ENCODE measurements around the gene BRINP1.

BRINP1 gene, protein sequence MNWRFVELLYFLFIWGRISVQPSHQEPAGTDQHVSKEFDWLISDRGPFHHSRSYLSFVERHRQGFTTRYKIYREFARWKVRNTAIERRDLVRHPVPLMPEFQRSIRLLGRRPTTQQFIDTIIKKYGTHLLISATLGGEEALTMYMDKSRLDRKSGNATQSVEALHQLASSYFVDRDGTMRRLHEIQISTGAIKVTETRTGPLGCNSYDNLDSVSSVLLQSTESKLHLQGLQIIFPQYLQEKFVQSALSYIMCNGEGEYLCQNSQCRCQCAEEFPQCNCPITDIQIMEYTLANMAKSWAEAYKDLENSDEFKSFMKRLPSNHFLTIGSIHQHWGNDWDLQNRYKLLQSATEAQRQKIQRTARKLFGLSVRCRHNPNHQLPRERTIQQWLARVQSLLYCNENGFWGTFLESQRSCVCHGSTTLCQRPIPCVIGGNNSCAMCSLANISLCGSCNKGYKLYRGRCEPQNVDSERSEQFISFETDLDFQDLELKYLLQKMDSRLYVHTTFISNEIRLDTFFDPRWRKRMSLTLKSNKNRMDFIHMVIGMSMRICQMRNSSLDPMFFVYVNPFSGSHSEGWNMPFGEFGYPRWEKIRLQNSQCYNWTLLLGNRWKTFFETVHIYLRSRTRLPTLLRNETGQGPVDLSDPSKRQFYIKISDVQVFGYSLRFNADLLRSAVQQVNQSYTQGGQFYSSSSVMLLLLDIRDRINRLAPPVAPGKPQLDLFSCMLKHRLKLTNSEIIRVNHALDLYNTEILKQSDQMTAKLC

DNA sequence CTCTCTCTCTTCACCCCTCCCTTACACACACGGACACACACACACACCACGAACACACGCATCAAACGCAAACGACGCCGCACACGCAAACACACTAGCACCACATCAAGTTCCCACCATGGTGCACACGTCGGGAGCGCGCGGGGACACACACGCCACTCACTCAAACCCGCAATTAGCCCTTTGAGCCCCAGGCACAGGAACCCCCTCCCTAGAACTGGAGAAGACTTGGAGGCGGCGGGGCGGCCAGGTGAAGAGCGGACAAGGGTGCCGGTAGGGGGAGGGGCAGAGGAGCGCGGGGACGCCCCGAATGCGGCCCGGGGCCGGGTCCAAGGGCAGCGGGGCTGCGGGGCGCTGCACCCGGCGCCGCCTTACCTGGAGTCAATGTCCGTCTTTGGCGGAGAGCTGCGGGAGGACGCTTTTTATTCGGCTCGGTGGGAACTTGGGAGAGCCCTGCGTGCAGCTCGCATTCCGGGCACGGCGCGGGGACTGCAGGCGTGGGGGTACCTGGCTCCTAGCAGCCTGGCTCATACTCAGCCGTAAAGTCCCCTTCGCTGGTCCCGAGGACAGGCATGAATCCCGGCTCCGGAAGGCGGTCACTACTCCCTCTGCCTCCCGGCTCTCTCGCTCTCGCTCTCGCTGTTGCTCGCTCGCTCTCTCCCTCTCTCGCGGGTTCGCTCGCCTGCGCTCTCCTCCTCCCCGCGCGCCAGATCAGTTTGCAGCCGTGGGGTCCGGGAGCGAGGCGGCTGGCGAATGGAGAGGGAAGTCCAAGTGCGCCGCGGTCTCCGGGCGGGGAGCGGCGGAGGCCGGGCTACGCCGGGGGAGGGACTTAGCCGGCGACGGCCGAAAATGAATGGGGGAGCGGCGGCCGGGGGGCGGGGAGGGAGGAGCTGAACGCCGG is at the start of gene BRINP1:
Gene BRINP1, minus strand, starts transcription at position 755 of the 901 bp plus-strand sequence. CDS start 56,080 bp downstream, outside the sequence.
- peak; percentile 69 for DNase-seq

GRCh38 chr9:119418721-119419120 is 49.5 kb upstream of the BRINP1 start:
- DNase-seq, result no peak

DNA sequence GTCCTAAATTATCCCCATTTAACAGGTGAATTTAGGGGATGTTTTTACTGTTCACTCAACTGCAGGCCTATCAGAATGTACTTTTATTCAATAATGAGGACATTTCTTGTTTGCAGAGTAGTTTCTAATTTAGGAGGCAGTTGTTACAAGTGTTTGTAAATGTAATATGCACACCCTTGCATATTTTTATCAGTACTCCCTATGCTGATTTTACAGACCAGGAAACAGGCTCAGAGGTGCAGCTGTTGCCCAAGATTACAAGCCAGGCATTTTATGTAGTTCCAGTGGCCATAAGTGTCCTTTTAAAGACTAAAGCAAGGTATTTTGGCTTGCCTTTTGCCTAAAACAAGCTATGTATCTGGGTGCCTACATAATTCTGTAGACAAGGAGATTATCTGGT is 47.6 kb upstream of the BRINP1 start:
- no peak for DNase-seq

GRCh38 chr9:119412399-119412798 is 43.2 kb upstream of the BRINP1 start:
- no peak for DNase-seq

DNA sequence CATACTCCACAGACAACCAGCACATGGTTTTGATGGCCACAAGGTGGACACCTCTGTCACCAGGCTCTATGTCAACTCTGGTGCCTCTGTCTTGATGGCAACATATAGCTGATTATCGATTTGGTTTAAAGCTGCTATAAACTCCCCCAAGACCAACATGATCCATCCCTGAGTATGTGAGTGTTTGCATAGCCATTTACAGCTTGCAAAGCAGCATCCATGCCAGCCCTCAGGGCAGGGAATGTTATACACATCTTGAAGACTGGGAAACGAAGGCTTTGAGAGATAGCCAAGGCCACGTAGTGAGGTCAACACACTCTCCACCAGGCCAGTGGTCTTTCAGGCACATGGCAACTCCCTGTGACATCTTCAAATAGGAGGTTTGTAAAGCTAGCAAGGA is 40.3 kb upstream of the BRINP1 start:
- DNase-seq, result no peak

- DNase-seq, result no peak
Observed at GRCh38 chr9:119400606-119401005, 31.4 kb upstream of the BRINP1 start.

DNA sequence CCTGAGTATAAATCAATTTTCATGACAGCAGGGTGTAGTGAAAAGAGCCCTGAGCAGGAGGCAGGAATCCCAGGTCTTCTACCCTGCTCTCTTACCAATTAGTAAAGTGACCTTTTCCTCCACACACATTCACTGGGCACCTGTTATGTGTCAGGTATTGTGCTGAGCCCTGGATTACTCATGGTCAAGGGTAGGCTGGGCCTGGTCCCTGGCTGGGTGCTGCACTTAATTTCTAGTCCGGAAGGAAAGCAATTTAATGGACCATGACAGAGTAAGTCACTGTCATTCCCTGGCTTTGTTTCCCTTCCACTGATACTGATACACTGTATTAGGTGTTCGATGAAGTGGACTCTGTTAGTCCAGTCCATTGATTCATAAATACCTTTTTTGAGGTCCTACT is 29.1 kb upstream of the BRINP1 start:
- no peak for DNase-seq

GRCh38 chr9:119391878-119392277 is 22.6 kb upstream of the BRINP1 start:
- no peak for DNase-seq

DNA sequence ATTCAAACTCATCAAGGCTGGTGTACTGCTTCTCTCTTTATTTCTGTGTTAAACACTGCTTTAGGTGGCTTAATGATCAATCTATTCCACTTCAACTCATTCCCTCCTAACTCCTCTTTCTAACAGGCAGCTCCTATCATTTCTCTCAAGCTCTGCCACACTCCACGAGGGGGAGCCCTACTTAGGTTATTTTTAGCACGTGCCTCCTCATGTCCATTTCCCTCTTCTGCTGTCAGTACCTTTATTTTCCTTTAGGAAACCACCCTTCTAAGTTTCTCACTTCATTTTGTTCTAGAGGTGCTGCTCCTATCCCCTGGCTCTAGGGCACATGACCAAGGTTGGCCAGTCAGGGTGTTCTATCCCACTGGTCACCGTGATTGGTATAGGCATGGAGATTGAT is 6.7 kb upstream of the BRINP1 start:
- no peak for DNase-seq

DNA sequence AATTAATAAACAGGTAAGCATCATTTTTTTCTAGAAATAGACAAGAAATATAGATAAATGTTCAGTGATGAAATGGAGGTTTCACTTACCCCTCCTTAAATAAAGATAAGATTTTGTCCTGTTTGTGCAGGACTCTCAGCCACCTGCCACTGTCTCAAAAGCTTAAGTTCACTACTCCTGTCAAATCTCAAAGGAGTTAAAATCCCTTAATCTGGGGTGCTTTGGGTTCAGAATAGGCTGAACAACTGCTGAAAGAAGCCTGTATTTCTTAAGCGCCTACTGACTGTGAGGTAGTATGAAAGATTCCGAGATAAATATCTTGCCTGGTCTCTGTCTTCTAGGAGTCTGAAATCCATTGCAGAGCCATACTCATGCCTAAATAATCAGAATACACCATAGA is 3.7 kb upstream of the BRINP1 start:
- DNase-seq, result no peak

GRCh38 chr9:119370816-119371215 is 1.6 kb upstream of the BRINP1 start:
- DNase-seq, result peak; percentile 73

DNA sequence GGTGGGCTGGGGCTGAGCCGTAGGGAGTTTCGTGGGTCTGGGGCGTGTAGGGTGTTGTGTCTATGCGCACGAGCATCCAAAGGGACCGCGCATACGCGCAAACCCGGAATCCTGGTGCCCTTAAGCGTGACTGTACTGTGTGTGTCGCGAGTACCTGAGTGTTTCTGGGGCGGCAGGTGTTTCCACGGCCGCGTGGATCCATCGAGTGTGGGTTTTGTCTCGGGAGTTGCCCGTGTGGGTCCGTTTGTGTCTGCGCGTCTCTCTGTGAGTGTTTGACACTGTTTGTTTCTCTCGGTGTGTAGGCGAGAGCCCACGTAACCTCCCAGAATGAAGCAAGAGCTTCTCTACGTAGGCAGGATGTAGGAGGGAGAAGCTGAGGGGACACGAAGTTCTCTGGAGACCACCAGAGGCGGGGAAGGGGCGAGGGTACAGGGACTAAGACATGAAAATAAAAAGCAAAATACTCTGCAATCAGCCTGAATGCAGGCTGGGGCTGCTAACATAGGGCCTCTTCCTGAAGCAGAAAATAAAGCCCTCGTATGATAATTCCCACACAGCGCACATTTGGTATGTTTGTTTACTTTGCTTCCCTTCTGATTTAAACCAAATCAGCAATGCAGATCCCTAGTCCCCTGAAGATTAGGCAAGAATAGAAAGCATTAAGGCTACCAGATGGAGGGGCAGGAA is 588 bp upstream of the BRINP1 start:
- DNase-seq, result no peak

DNA sequence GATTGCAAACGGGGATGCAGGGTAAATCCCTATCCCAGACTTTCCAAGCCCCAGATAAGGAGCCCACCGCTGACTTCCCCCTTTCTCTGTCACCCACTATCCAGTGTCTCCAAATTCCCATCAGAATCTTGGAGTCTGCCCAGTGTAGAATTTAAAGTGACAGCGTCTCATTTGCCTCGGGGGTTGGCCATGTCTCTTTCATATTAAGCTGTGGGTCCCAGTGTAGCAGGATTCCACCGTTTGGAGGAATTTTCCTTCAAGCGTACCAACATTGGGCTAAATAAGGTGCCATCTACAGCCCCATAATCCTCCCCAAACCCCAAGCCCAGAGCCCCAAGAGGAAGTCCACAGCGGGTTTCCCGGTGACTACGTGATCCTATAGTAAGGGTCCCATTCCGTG is 1.1 kb downstream of the BRINP1 start:
- no peak for DNase-seq

- no peak for DNase-seq
Observed at GRCh38 chr9:119367683-119368075, 1.6 kb downstream of the BRINP1 start.

DNA sequence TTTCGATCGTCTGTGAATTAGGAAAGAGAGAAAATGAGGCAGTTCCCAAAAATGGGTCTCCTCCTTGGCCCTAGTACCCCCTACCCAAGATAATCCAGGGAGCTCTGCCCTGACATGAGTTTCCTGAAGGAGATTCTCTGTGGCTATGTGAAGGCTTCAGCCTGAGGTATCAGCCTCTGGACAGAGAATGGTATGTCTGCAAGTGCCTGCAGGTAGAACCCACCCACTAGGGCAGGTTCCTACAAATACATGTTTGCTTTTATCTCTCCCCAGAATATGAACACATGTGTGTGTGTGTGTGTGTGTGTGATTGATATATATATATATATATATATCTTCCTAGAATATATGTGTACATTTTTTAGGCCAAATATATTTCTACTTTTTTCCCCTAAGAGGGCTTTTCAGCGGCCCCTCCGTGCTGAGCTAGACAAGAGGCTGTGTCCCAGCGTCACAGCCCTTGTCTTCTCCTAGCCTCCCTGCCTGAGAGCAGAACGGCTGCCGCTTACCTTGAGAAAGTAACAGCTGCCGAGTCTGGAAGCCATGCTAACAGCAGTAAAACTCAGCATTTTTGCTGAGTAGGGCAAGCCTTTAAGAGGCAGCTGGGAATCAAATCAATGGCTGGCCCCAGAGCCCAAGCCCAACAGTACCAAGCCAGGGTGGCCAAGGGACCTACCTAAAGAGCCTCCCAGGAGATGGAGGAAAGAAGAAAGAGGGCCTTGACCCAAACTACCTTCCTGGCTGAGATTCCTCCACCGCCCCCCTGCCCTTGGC is 2.1 kb downstream of the BRINP1 start:
- no peak for DNase-seq

GRCh38 chr9:119365291-119366027 is 3.8 kb downstream of the BRINP1 start:
- DNase-seq, result no peak

DNA sequence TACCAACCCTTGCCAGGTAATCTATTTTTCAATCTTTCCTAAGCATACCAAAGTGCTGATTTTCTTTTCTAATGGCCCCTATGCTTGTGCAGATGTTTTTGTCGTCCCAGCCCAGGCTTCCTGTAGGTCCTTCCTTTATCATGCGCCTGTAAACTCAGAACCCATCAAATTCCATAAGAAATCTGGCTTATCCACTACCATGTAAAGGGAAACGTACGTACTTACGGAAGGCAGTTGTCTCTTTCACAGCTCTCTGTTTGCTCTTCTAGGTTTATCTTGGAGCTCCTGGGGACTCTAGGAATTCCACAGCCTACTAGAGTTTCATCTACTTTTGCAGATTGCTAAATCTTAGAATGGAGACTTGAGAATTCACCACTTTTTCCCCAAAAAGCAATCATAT is 9.0 kb downstream of the BRINP1 start:
- no peak for DNase-seq

DNA sequence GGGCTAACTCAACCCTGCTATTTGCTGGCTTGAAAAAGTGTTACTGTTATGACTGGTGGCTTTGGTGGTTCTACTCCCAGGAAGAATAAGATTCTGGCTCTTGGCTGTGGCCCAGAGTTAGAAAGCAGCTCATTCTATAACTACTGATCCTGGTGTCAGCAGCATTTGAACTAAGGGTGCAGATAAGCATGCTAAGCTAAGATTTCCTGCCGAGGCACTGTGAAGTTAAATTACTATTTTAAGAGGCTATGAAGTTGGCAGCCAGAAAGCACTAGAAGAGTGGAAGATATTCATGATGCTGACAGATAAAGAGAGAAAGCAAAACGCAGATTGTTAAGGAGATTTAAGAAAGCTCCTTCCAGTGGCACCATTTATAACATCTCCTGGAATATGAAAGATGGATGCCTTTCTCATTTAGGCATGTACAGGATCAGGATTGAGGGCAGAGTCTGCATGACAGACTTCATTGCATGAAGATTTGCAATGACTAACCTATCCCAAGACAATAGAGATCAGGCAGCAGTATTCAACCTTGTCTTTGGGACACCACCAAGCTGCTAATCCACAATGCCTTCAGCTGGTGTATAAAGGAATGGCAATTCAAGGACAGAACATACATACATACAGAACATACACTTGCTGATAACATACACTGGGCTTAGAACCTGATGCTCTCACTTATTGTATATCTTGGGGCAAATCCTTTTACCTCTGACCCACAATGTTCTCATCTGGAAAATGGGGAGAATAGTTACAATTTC is 11.7 kb downstream of the BRINP1 start:
- no peak for DNase-seq

DNA sequence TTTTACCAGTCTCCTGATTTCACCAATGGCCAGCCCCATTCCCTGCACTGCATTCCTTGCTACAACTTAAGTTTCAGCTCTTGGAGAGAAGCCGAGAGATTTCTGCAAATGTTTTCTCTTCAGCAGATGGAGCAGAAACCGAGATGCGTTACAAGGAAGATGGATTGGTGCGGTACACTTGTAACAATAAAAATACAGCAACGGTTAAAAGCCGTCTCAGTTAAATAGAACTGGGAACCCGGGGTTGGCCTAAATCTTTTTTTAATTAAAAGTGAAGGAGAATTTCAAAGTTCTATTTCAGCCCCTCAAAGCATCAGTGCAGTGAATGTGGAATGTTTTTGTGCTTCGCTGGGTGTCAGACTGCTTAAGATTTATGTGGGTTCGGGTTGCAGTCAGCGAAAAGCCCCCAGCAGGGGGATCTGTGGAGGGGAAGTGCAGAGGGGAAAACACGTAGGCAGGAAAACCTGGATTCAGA is 19.8 kb downstream of the BRINP1 start:
- no peak for DNase-seq

Data from left hindlimb (tissue), 1 donor.